Sigmoid colon (tissue), 7 donors: ENCODE results near the gene SULT1E1. TPM values are rescaled to one million over a fixed set of nuclear protein-coding genes. Genes with fewer than 3 reads are reported as not detected.

Source experiments
- DNase-seq: peaks from one replicate; pipeline ENCODE4 v3.0.0-alpha.2; 2019
- H3K27ac ChIP-seq, 4 donors: fragments of 200-600 bp; sonication (generic); one replicate each; pipeline ENCODE4 v1.5.1; 2016 to 2019; ENCODE audit warnings: mild to moderate bottlenecking in 1 of 4
- H3K27me3 ChIP-seq, 3 donors: fragments of 200-600 bp; sonication (generic); one replicate each; pipeline ENCODE4 v1.5.1; 2019; ENCODE audit warnings: mild to moderate bottlenecking in 1 of 3
- H3K36me3 ChIP-seq, 4 donors: fragments of 200-600 bp; sonication (generic); one replicate each; pipeline ENCODE4 v1.5.1; 2016 to 2019
- H3K4me1 ChIP-seq, 4 donors: fragments of 200-600 bp; sonication (generic); one replicate each; pipeline ENCODE4 v1.5.1; 2017 to 2019
- H3K4me3 ChIP-seq, 4 donors: fragments of 200-600 bp; sonication (generic); one replicate each; pipeline ENCODE4 v1.5.1; 2017 to 2019; ENCODE audit warnings: mild to moderate bottlenecking in 2 of 4, moderate library complexity in 1 of 4
- H3K9me3 ChIP-seq, 4 donors: fragments of 200-600 bp in 3 of 4; sonication (generic) in 3 of 4; one replicate each; pipeline versions ENCODE4 v1.5.1 to v1.6.1; 2013 to 2019
- EP300 ChIP-seq, 4 donors: sonication (generic); formaldehyde crosslinking; IDR thresholded peaks; one replicate each; pipeline ENCODE4 v1.6.1; 2017; ENCODE audit warnings: antibody characterized with exemption in 4 of 4
- POLR2A ChIP-seq, 2 donors: fragments of 450-650 bp; IDR thresholded peaks; one replicate each; pipeline ENCODE4 v1.6.1; 2016; ENCODE audit warnings: antibody characterized with exemption in 2 of 2, mild to moderate bottlenecking in 2 of 2, moderate library complexity in 2 of 2
- POLR2AphosphoS5 ChIP-seq, 4 donors: sonication (generic); formaldehyde crosslinking; IDR thresholded peaks; one replicate each; pipeline ENCODE4 v1.6.1; 2017; ENCODE audit warnings: antibody characterized with exemption in 4 of 4
- WGBS, 2 donors: extraction: QIAGEN DNeasy Blood & Tissue Kit; methylation state at CpG; one replicate each; pipeline ENCODE4 v1.1.7; 2013; 5-methylcytosine and 5-hydroxymethylcytosine counted together
- intact Hi-C: fragments of 100-400 bp; cut with DNase I; formaldehyde crosslinking; loops from one replicate; pipeline ENCODE4 v1.15.1; 2023
- polyA plus RNA-seq, 3 donors: library from polyadenylated mRNA; stranded (reverse); fragments of 200-250 nt; gene quantifications; one replicate each; pipeline ENCODE4 v1.2.3, GENCODE V29; 2013
- total RNA-seq, 4 donors: library from RNA; depleted of rRNA; stranded (reverse); fragments of >200 nt; gene quantifications; one replicate each; pipeline ENCODE4 v1.1.0, GENCODE V29; 2016
- TF ChIP-seq, protein P1 (sequence below), 4 experiments: fragments of 450-650 bp in 3 of 4; fragments of 200-600 bp in 1 of 4; IDR thresholded peaks; one replicate each; pipeline ENCODE4 v1.5.1; 2016 to 2019; ENCODE audit warnings: antibody characterized with exemption in 4 of 4, mild to moderate bottlenecking in 3 of 4, moderate library complexity in 2 of 4
- donor health status: healthy with polysubstance abuse.
- donor health status: Bipolar disorder and iron deficiency.
- donor health status: healthy.

Gene SULT1E1
- total and polyA plus RNA-seq, 7 donors: 0.69 TPM; not detected in 6

- H3K9me3 ChIP-seq: no peaks in the 10 kb centered on the region
- intact Hi-C loops: no loop called here
- TF ChIP-seq POLR2AphosphoS5 (IDR thresholded peaks at IDR 0.05): no peak
- TF ChIP-seq POLR2A (IDR thresholded peaks at IDR 0.05): no peak
- TF ChIP-seq, protein P1, sequence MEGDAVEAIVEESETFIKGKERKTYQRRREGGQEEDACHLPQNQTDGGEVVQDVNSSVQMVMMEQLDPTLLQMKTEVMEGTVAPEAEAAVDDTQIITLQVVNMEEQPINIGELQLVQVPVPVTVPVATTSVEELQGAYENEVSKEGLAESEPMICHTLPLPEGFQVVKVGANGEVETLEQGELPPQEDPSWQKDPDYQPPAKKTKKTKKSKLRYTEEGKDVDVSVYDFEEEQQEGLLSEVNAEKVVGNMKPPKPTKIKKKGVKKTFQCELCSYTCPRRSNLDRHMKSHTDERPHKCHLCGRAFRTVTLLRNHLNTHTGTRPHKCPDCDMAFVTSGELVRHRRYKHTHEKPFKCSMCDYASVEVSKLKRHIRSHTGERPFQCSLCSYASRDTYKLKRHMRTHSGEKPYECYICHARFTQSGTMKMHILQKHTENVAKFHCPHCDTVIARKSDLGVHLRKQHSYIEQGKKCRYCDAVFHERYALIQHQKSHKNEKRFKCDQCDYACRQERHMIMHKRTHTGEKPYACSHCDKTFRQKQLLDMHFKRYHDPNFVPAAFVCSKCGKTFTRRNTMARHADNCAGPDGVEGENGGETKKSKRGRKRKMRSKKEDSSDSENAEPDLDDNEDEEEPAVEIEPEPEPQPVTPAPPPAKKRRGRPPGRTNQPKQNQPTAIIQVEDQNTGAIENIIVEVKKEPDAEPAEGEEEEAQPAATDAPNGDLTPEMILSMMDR (IDR thresholded peaks at IDR 0.05): no peak
- TF ChIP-seq EP300 (IDR thresholded peaks at IDR 0.05): no peak
- no peaks in the 10 kb centered on the region for H3K36me3 ChIP-seq
- no peak overlapping the region for H3K27ac ChIP-seq
- H3K27me3 ChIP-seq: no peaks in the 10 kb centered on the region
- no peak overlapping the region for H3K4me3 ChIP-seq
- no peak for DNase-seq
- H3K4me1 ChIP-seq: no peaks in the 10 kb centered on the region
- 92 to 96% methylated on average over 1 of the region's 1 CpG for WGBS, 2 donors
Observed at GRCh38 chr4:69800599-69800998, 59.3 kb downstream of the SULT1E1 start.

DNA sequence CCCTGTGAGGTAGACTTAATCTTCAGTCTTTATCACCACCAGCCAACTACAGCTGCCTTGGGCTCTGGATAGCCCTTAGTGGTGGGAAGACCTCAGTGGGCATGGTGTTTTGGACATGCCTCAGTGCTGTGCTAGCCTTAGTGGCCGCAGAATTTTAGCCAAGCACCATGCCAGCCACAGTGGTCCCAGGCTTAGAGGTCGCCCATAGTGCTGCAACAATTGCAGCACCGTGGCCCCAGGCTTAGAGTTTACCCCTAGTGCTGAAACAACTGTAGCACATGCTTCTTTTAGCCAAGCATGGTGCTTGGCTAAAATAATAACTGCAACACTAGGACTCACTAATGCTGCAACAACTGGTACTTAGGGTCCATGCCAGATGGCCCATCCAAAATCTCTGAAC lies 60.6 kb downstream of the SULT1E1 start:
- DNase-seq: no peak
- no peaks in the 10 kb centered on the region for H3K4me1 ChIP-seq
- no peaks in the 10 kb centered on the region for H3K27me3 ChIP-seq
- intact Hi-C loops: no loop called here
- no peak overlapping the region for H3K4me3 ChIP-seq
- 88 to 90% methylated on average over 3 of the region's 3 CpGs for WGBS, 2 donors
- H3K36me3 ChIP-seq: no peaks in the 10 kb centered on the region
- TF ChIP-seq, protein P1 (IDR thresholded peaks at IDR 0.05): no peak
- TF ChIP-seq POLR2A (IDR thresholded peaks at IDR 0.05) (no peak), EP300 (IDR thresholded peaks at IDR 0.05) (no peak), POLR2AphosphoS5 (IDR thresholded peaks at IDR 0.05) (no peak)
- no peaks in the 10 kb centered on the region for H3K9me3 ChIP-seq
- no peak overlapping the region for H3K27ac ChIP-seq

- TF ChIP-seq EP300 (IDR thresholded peaks at IDR 0.05) (no peak), POLR2AphosphoS5 (IDR thresholded peaks at IDR 0.05) (no peak), POLR2A (IDR thresholded peaks at IDR 0.05) (no peak)
- TF ChIP-seq, protein P1 (IDR thresholded peaks at IDR 0.05): no peak
- Histone ChIP-seq H3K4me1 (no peaks in the 10 kb centered on the region), H3K4me3 (no peak overlapping the region), H3K36me3 (no peaks in the 10 kb centered on the region), H3K9me3 (no peaks in the 10 kb centered on the region), H3K27me3 (no peaks in the 10 kb centered on the region), H3K27ac (no peak overlapping the region)
- intact Hi-C loops: no loop called here
- DNase-seq: no peak
Observed at GRCh38 chr4:69793732-69794131, 66.2 kb downstream of the SULT1E1 start.

Other genes starting within 250 kb of the SULT1E1 start
- not detected for gene UGT2A2, start 220.5 kb downstream of the SULT1E1 start, total RNA-seq
- gene UGT2A2, start 220.5 kb downstream of the SULT1E1 start, polyA plus RNA-seq: not detected
- not detected for gene UGT2A1, start 206.9 kb downstream of the SULT1E1 start, total RNA-seq
- not detected for gene UGT2A1, start 206.9 kb downstream of the SULT1E1 start, polyA plus RNA-seq
- 1 to 10 TPM in 1 of 4 donors, under 1 TPM in 3; 0.71 to 1.2 (median 0.83) TPM for gene SULT1B1, start 99.5 kb downstream of the SULT1E1 start, total RNA-seq
- 10 to 100 TPM; 29.8 to 99.9 (median 68.5) TPM for gene SULT1B1, start 99.5 kb downstream of the SULT1E1 start, polyA plus RNA-seq
- not detected for gene CSN1S1, start 70.9 kb upstream of the SULT1E1 start, total RNA-seq
- gene CSN1S1, start 70.9 kb upstream of the SULT1E1 start, polyA plus RNA-seq: under 1 TPM in 1 of 3 donors, not detected in 2; 0.20 TPM
- 1 to 10 TPM in 1 of 4 donors, not detected in 3; 1.1 TPM for gene CSN2, start 105.6 kb upstream of the SULT1E1 start, total RNA-seq
- under 1 TPM in 1 of 3 donors, not detected in 2; 0.25 TPM for gene CSN2, start 105.6 kb upstream of the SULT1E1 start, polyA plus RNA-seq
- not detected for gene STATH, start 135.8 kb upstream of the SULT1E1 start, total RNA-seq
- not detected for gene STATH, start 135.8 kb upstream of the SULT1E1 start, polyA plus RNA-seq
- gene HTN3, start 168.3 kb upstream of the SULT1E1 start, total RNA-seq: not detected
- gene HTN3, start 168.3 kb upstream of the SULT1E1 start, polyA plus RNA-seq: not detected
- gene HTN1, start 190.3 kb upstream of the SULT1E1 start, total RNA-seq: not detected
- not detected for gene HTN1, start 190.3 kb upstream of the SULT1E1 start, polyA plus RNA-seq